Lower leg skin (tissue), 4 donors: ENCODE results near the gene KAT6B. TPM values are rescaled to one million over a fixed set of nuclear protein-coding genes. Genes with fewer than 3 reads are reported as not detected.

Experiments
- DNase-seq, 2 donors: peaks; one replicate each; pipeline ENCODE4 v3.0.0-alpha.2; 2019; ENCODE audit warnings: low spot score in 2 of 2
- H3K4me3 ChIP-seq: fragments of 200-600 bp; sonication (generic); 2 replicates; pipeline ENCODE4 v1.5.1; 2017; ENCODE audit warnings: mild to moderate bottlenecking, low read depth; ENCODE audit not compliant: poor library complexity, severe bottlenecking
- CTCF ChIP-seq, 3 donors: fragments of 450-650 bp; IDR thresholded peaks; one replicate each; pipeline ENCODE4 v1.5.1; 2016; ENCODE audit warnings: antibody characterized with exemption in 3 of 3, mild to moderate bottlenecking in 3 of 3, moderate library complexity in 2 of 3
- POLR2A ChIP-seq, 2 donors: fragments of 450-650 bp; IDR thresholded peaks; one replicate each; pipeline ENCODE4 v1.6.1; 2016 to 2017; ENCODE audit warnings: antibody characterized with exemption in 2 of 2, mild to moderate bottlenecking in 1 of 2, moderate library complexity in 1 of 2
- WGBS, 2 donors: methylation state at CpG; one replicate each; pipeline ENCODE4 v1.1.5; 2018; 5-methylcytosine and 5-hydroxymethylcytosine counted together
- intact Hi-C: fragments of 100-400 bp; cut with DNase I; formaldehyde crosslinking; loops from one replicate; pipeline ENCODE4 v1.15.0; 2023; ENCODE audit warnings: low total_unique reads
- total RNA-seq, 4 donors: library from RNA; depleted of rRNA; stranded (reverse); fragments of >200 nt; gene quantifications; one replicate each; pipeline ENCODE4 v1.1.0, GENCODE V29; 2016

KAT6B gene
- total RNA-seq, 4 donors from 2014 or later = 17.2 to 40.1 (median 34.5) TPM

GRCh38 chr10:75072727-75073126 is 246.3 kb downstream of the KAT6B start:
- intact Hi-C loops = no loop called here
- DNase-seq = no peak
- TF ChIP-seq CTCF (IDR thresholded peaks at IDR 0.05) (no peak), POLR2A (IDR thresholded peaks at IDR 0.05) (no peak)
- WGBS, 2 donors = 89 to 96% methylated on average over 14 of the region's 14 CpGs
- no peak overlapping the region for H3K4me3 ChIP-seq

GRCh38 chr10:75073442-75073841 is 247.0 kb downstream of the KAT6B start:
- H3K4me3 ChIP-seq = no peak overlapping the region
- intact Hi-C loops = no loop called here
- WGBS, 2 donors = 97 to 98% methylated on average over 17 of the region's 17 CpGs
- no peak for DNase-seq
- TF ChIP-seq CTCF (IDR thresholded peaks at IDR 0.05) (no peak), POLR2A (IDR thresholded peaks at IDR 0.05) (no peak)

- 48 to 84% methylated on average over 2 of the region's 2 CpGs for WGBS, 2 donors
- no peak for TF ChIP-seq CTCF (IDR thresholded peaks at IDR 0.05)
- no peak for TF ChIP-seq POLR2A (IDR thresholded peaks at IDR 0.05)
- intact Hi-C loops = no loop called here
Observed at GRCh38 chr10:75074711-75075445, 248.5 kb downstream of the KAT6B start.

GRCh38 chr10:75076348-75076747 is 249.9 kb downstream of the KAT6B start:
- DNase-seq = no peak
- 90 to 94% methylated on average over 6 of the region's 6 CpGs for WGBS, 2 donors
- no peak for TF ChIP-seq CTCF (IDR thresholded peaks at IDR 0.05)
- TF ChIP-seq POLR2A (IDR thresholded peaks at IDR 0.05) = no peak
- intact Hi-C loops = no loop called here
- H3K4me3 ChIP-seq = no peak overlapping the region

More at GRCh38 chr10:75074711-75075445, 248.5 kb downstream of the KAT6B start:
- no peak for DNase-seq
- no peak overlapping the region for H3K4me3 ChIP-seq

- intact Hi-C loops = no loop called here
- no peak for TF ChIP-seq POLR2A (IDR thresholded peaks at IDR 0.05)
- no peak for TF ChIP-seq CTCF (IDR thresholded peaks at IDR 0.05)
- WGBS, 2 donors = 81 to 82% methylated on average over 9 of the region's 9 CpGs
- H3K4me3 ChIP-seq = no peak overlapping the region
- DNase-seq = no peak
Observed at GRCh38 chr10:75079436-75080083, 253.2 kb downstream of the KAT6B start.
